HG02870 (cell line): ENCODE data around the gene MCM7.
A peak's percentile ranks its signal among the peaks of the same experiment; 100 is the strongest.

ENCODE experiments used
- ATAC-seq: cut with Tn5 transposase; IDR thresholded peaks from one replicate; pipeline ENCODE4 v1.9.1; 2021; ENCODE audit warnings: mild to moderate bottlenecking, moderate library complexity; ENCODE audit not compliant: unreplicated experiment

Gene MCM7

DNA sequence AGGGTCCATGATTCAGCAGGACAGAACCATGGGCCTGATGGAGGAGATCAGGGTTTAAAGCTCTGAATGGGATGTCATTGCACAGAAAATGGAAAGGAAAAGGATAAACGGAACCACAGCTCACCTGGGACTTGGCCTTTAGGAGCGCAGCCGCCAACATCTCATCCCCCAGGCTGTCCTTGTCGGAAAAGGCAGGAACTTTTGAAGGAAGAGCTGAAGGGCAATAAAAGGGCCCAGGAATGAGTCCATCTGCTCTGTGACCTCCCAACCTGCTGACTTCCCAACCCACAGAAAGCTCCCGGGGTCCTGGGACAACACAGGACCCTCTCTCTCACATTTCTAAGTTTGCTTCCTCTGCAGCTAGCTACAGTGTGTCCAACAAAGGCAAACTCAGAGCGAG lies 25.8 kb downstream of the MCM7 start:
- ATAC-seq = no peak

DNA sequence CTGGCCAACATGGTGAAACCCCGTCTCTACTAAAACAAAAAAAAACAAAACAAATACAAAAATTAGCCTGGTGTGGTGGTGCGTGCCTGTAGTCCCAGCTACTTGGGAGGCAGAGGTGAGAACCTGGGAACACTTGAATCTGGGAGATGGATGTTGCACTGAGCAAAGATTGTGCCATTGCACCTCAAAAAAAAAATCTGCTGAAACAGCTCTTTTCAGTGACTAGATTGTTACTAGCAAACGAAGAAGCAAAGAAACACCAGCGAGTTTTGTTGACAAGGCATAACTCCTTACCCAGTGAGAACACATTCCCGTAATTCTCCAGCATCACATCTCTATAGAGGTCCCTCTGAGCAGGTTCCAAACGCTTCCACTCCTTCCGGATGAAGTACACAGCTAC lies 26.4 kb downstream of the MCM7 start:
- ATAC-seq = no peak

- ATAC-seq = no peak
Observed at GRCh38 chr7:100072462-100072861, 28.7 kb downstream of the MCM7 start.

GRCh38 chr7:100071018-100071723 lies 30.0 kb downstream of the MCM7 start:
- ATAC-seq = no peak

GRCh38 chr7:100069991-100070390 lies 31.2 kb downstream of the MCM7 start:
- no peak for ATAC-seq

DNA sequence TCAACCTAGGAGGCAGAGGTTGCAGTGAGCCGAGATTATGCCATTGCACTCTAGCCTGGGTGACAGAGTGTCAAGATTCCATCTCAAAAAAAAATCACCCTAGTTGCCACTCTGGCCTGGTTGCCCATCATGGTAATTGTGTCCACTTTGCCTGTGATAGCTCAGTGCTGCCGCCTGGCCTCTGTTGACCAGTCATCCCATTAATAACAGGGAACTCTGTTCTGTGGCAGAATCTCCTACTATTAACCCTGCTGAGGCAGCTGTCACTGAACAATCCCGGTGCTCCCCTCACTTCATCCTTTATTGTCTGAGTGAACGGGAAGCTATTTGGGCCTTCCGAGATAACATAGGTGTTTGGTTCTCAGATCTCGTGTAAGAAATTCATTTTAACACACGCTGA lies 34.2 kb downstream of the MCM7 start:
- ATAC-seq = no peak

- no peak for ATAC-seq
Observed at GRCh38 chr7:100065452-100066186, 35.6 kb downstream of the MCM7 start.

DNA sequence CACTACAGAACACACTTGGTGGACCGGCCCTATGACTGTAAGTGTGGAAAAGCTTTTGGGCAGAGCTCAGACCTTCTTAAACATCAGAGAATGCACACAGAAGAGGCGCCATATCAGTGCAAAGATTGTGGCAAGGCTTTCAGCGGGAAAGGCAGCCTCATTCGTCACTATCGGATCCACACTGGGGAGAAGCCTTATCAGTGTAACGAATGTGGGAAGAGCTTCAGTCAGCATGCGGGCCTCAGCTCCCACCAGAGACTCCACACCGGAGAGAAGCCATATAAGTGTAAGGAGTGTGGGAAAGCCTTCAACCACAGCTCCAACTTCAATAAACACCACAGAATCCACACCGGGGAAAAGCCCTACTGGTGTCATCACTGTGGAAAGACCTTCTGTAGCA lies 37.0 kb downstream of the MCM7 start:
- ATAC-seq = no peak

- no peak for ATAC-seq
Observed at GRCh38 chr7:100063376-100063775, 37.8 kb downstream of the MCM7 start.

DNA sequence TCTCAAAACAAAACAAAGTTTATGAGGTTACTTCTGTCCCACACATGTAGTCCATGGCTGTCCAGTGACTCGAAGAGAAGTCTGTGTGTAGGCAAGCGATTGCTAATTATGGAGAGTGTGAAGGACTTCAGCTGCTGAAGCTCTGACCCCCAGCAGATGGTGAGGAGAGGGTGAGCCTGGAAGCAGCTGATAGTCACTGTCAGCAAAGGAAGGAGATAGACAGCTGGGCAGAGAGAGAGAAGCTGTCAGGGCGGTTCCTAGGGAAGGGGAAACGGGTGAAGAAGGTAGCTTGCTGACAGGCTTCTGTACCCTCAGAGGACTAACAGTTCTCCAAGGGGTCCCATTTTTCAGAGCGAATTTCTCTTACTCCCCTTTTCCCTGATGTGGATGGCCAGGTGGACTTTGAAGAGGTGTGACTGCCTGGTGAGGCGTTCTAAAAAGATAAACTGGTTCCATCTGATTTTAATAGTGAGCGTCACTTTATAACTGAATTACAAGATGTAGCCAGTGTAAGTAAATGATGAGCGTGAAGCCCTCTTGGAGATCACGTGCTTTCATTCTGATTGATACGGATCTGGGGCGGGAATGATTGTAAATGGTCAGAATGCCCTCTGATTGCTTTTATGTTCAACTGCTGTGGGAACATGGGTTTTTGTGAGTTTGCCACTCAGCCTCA lies 39.5 kb downstream of the MCM7 start:
- no peak for ATAC-seq

GRCh38 chr7:100059251-100059739 lies 41.9 kb downstream of the MCM7 start:
- no peak for ATAC-seq

DNA sequence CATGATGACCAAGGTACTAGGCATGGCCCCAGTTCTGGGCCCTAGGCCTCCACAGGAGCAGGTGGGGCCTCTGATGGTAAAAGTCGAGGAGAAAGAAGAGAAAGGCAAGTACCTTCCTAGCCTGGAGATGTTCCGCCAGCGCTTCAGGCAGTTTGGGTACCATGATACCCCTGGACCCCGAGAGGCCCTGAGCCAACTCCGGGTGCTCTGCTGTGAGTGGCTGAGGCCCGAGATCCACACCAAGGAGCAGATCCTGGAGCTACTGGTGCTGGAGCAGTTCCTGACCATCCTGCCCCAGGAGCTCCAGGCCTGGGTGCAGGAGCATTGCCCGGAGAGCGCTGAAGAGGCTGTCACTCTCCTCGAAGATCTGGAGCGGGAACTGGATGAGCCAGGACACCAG lies 44.2 kb downstream of the MCM7 start:
- no peak for ATAC-seq

DNA sequence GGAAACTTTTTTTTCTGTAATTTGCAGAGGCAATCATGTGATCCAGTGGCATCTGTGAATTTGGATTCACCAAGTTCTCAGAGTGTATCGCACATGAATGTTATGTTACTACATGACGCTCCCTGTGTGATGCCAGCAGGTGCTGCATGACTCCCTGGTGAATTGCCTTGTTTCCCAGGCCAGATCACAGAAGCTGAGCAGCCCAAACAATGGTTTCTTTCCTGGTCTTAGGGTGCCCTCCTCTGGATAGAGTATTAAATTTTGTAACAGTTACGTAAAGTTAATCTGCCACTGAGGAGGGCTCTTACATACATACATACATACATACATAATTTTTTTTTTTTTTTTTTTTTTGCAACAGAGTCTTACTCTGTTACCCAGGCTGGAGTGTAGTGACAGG lies 48.0 kb downstream of the MCM7 start:
- no peak for ATAC-seq

- ATAC-seq = no peak
Observed at GRCh38 chr7:100051611-100052010, 49.6 kb downstream of the MCM7 start.

DNA sequence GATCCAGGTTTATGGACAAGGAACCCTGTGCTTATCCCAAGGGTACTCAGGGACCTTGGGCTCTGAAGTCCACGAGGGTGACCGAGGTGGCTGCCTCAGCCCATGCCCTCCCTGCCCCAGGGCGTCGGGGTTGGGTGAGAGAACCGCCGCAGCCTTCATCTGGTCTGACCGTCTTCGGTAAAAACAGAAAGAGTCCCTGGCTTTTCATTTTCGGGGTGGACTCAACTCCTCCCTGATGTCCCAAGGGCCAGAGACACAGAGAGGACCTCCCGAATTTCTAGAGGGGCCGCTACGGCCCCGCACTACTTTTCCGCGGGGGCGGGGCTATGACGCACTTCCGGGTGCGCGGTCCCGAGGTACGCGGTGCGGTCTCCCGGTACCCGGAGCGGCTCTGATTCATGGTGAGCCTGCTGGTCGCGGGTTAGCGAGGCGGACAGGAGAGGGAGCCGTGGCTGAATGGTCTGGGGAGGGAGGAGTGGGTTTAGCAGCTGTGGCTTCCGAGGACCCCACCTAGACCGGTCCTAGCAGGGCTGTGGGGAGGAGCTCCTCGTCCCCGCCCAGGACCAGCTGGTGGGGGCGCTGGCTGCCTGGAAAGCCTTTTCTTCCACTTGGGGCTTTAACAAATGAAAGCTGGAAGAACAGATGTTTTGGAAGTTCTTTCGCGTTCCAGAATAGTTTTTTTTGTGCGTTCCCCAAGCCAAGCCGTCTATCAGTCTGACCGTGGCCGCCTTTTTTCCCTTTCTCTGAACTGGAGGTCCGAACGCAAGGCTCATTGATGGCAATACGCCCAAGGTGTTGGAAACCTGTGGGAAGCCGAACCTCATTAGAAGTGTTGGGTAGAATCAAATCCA lies 51.5 kb downstream of the MCM7 start, which contains the start of gene ZSCAN21:
TSS of gene ZSCAN21 (plus strand) at position 334 of the 851 bp plus-strand sequence. CDS start 7,233 bp downstream, outside the sequence.
- peak; percentile 86 for ATAC-seq

DNA sequence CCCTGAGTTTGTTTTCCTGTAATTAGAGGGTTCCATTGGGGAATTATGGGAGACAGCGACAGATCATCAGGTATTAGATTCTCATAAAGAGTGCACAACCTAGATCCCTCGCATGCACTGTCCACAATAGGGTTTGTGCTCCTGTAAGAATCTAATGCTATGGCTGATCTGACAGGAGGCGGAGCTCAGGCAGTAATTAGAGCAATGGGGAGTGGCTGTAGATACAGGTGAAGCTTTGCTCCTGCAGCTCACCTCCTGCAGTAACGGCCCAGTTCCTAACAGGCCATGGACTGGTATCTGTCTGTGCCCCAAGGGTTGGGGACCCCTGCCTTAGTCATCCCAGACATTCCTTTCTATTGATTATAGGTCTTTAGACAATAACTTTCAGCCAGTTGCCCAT lies 52.5 kb downstream of the MCM7 start:
- no peak for ATAC-seq

GRCh38 chr7:100044718-100045117 lies 56.5 kb downstream of the MCM7 start:
- ATAC-seq = no peak
